Stimulated activated CD8-positive, alpha-beta memory T cell treated with anti-CD3 and anti-CD28 coated beads, Interleukin-12 subunit alpha, Interleukin-12 subunit beta, amount 100 ng/mL, for 24 hours (primary cell): ENCODE measurements around the gene TUBGCP3.
A peak's percentile ranks its signal among the peaks of the same experiment; 100 is the strongest.

Source experiments
- DNase-seq: peaks from one replicate; pipeline ENCODE4 v3.0.0-alpha.2; 2020; ENCODE audit errors: extremely low read depth

The TUBGCP3 gene

GRCh38 chr13:112453874-112454647 lies 133.9 kb downstream of the TUBGCP3 start:
- DNase-seq = no peak

GRCh38 chr13:112453207-112453829 lies 134.6 kb downstream of the TUBGCP3 start:
- no peak for DNase-seq

- no peak for DNase-seq
These were observed 135.4 kb downstream of the TUBGCP3 start for GRCh38 chr13:112452380-112453206.

- no peak for DNase-seq
These were observed 136.2 kb downstream of the TUBGCP3 start for GRCh38 chr13:112451512-112452379.

- no peak for DNase-seq
These were observed 137.1 kb downstream of the TUBGCP3 start for GRCh38 chr13:112450904-112451240.

- DNase-seq = no peak
These were observed 137.6 kb downstream of the TUBGCP3 start for GRCh38 chr13:112450118-112450903.

GRCh38 chr13:112449545-112449930 lies 138.4 kb downstream of the TUBGCP3 start:
- no peak for DNase-seq

GRCh38 chr13:112448621-112449544 lies 139.1 kb downstream of the TUBGCP3 start:
- no peak for DNase-seq

- DNase-seq = no peak
These were observed 140.0 kb downstream of the TUBGCP3 start for GRCh38 chr13:112447761-112448603.

- no peak for DNase-seq
These were observed 140.6 kb downstream of the TUBGCP3 start for GRCh38 chr13:112447306-112447705.

GRCh38 chr13:112446867-112447266 lies 141.1 kb downstream of the TUBGCP3 start:
- DNase-seq = no peak

GRCh38 chr13:112446347-112446861 lies 141.5 kb downstream of the TUBGCP3 start:
- no peak for DNase-seq

- no peak for DNase-seq
These were observed 142.3 kb downstream of the TUBGCP3 start for GRCh38 chr13:112445411-112446271.

GRCh38 chr13:112444416-112445399 lies 143.2 kb downstream of the TUBGCP3 start:
- no peak for DNase-seq

GRCh38 chr13:112443995-112444311 lies 144.0 kb downstream of the TUBGCP3 start:
- peak; percentile 8 for DNase-seq

- no peak for DNase-seq
These were observed 144.6 kb downstream of the TUBGCP3 start for GRCh38 chr13:112443191-112443994.
